Endothelial cell (in vitro differentiated cells): ENCODE measurements around the gene HERC3. TPM values are rescaled to one million over a fixed set of nuclear protein-coding genes. Genes with fewer than 3 reads are reported as not detected.

Experiments used
- DNase-seq: peaks from one replicate; pipeline ENCODE4 v3.0.0; 2021; ENCODE audit warnings: low spot score
- H3K27ac Mint-ChIP-seq: one replicate; pipeline ENCODE4 v1.8.0; 2021; ENCODE audit warnings: mixed read lengths, inconsistent platforms; ENCODE audit not compliant: unreplicated experiment
- H3K27me3 Mint-ChIP-seq: one replicate; pipeline ENCODE4 v1.8.0; 2021; ENCODE audit warnings: mild to moderate bottlenecking, moderate library complexity, mixed read lengths, inconsistent platforms; ENCODE audit not compliant: unreplicated experiment
- H3K36me3 Mint-ChIP-seq: one replicate; pipeline ENCODE4 v1.8.0; 2021; ENCODE audit warnings: mild to moderate bottlenecking, low read depth, mixed read lengths, inconsistent platforms; ENCODE audit not compliant: unreplicated experiment
- H3K4me1 Mint-ChIP-seq: one replicate; pipeline ENCODE4 v1.8.0; 2021; ENCODE audit warnings: mild to moderate bottlenecking, mixed read lengths, inconsistent platforms; ENCODE audit not compliant: unreplicated experiment
- H3K4me3 Mint-ChIP-seq: one replicate; pipeline ENCODE4 v1.8.0; 2021; ENCODE audit warnings: mild to moderate bottlenecking, mixed read lengths, inconsistent platforms; ENCODE audit not compliant: unreplicated experiment
- H3K9me3 Mint-ChIP-seq: one replicate; pipeline ENCODE4 v1.8.0; 2021; ENCODE audit warnings: mixed read lengths, inconsistent platforms; ENCODE audit not compliant: unreplicated experiment
- CTCF ChIP-seq: fragments of 200-600 bp; sonication (generic); IDR thresholded peaks from one replicate; pipeline ENCODE4 v1.5.0; 2021; ENCODE audit warnings: antibody characterized with exemption; ENCODE audit not compliant: unreplicated experiment
- total RNA-seq: library from RNA; stranded (reverse); fragmentation: NEBNext Ultra II Directional; extraction: Animal tissue kit (Norgen Biotek cat#: 25700); gene quantifications from one replicate; pipeline ENCODE4 v1.2.1, GENCODE V29; 2021; ENCODE audit not compliant: unreplicated experiment

The HERC3 gene
- total RNA-seq, 1 donor from 2014 or later: 8.0 TPM

GRCh38 chr4:88734403-88734949 is 142.2 kb downstream of the HERC3 start:
- TF ChIP-seq CTCF: no peak
- peaks cover 2% of the 10 kb centered on the region for H3K27me3 Mint-ChIP-seq
- no peak for DNase-seq
- H3K4me3 Mint-ChIP-seq: no peak overlapping the region
- no peaks in the 10 kb centered on the region for H3K9me3 Mint-ChIP-seq
- peaks cover 2% of the 10 kb centered on the region for H3K4me1 Mint-ChIP-seq
- H3K27ac Mint-ChIP-seq: no peak overlapping the region
- H3K36me3 Mint-ChIP-seq: peaks cover 10% of the 10 kb centered on the region

GRCh38 chr4:88735564-88735963 is 143.3 kb downstream of the HERC3 start:
- TF ChIP-seq CTCF: no peak
- H3K27ac Mint-ChIP-seq: no peak overlapping the region

GRCh38 chr4:88736264-88736663 is 144.0 kb downstream of the HERC3 start:
- no peak overlapping the region for H3K27ac Mint-ChIP-seq
- no peak for TF ChIP-seq CTCF

More at GRCh38 chr4:88735564-88735963, 143.3 kb downstream of the HERC3 start:
- H3K4me1 Mint-ChIP-seq: peaks cover 2% of the 10 kb centered on the region
- no peaks in the 10 kb centered on the region for H3K9me3 Mint-ChIP-seq
- no peak overlapping the region for H3K4me3 Mint-ChIP-seq
- peaks cover 2% of the 10 kb centered on the region for H3K27me3 Mint-ChIP-seq
- no peak for DNase-seq
- H3K36me3 Mint-ChIP-seq: peaks cover 7% of the 10 kb centered on the region

GRCh38 chr4:88737307-88737941 is 145.1 kb downstream of the HERC3 start:
- peaks cover 3% of the 10 kb centered on the region for H3K36me3 Mint-ChIP-seq
- TF ChIP-seq CTCF: no peak
- no peaks in the 10 kb centered on the region for H3K9me3 Mint-ChIP-seq
- H3K4me3 Mint-ChIP-seq: no peak overlapping the region
- H3K4me1 Mint-ChIP-seq: no peaks in the 10 kb centered on the region
- H3K27ac Mint-ChIP-seq: peak overlapping the region; percentile 14
- peaks cover 2% of the 10 kb centered on the region for H3K27me3 Mint-ChIP-seq
- DNase-seq: no peak

More at GRCh38 chr4:88736264-88736663, 144.0 kb downstream of the HERC3 start:
- DNase-seq: no peak
- Mint-ChIP-seq H3K4me3 (no peak overlapping the region), H3K27me3 (peaks cover 2% of the 10 kb centered on the region), H3K4me1 (peaks cover 1% of the 10 kb centered on the region), H3K36me3 (peaks cover 5% of the 10 kb centered on the region), H3K9me3 (no peaks in the 10 kb centered on the region)

- TF ChIP-seq CTCF: no peak
- Mint-ChIP-seq H3K27ac (no peak overlapping the region), H3K36me3 (peaks cover 3% of the 10 kb centered on the region), H3K4me3 (no peak overlapping the region), H3K27me3 (peaks cover 2% of the 10 kb centered on the region), H3K4me1 (no peaks in the 10 kb centered on the region), H3K9me3 (no peaks in the 10 kb centered on the region)
- no peak for DNase-seq
Observed at GRCh38 chr4:88738180-88738579, 145.9 kb downstream of the HERC3 start.
